Measurements from ENCODE around the gene MID1. TPM values are rescaled to one million over a fixed set of nuclear protein-coding genes. Genes with fewer than 3 reads are reported as not detected.

The MID1 gene
- total RNA-seq, 1 donor from 2014 or later: 7.3 TPM

- DNase-seq (no peak), ATAC-seq (ENCODE audit: poor library complexity) (no peak)
- intact Hi-C loops (cut with DNase I): no loop called here
Measured at GRCh38 chrX:10416424-10416823, 204.0 kb downstream of the MID1 start.

GRCh38 chrX:10415306-10416001 lies 204.9 kb downstream of the MID1 start:
- ATAC-seq (ENCODE audit: poor library complexity) (no peak), DNase-seq (no peak)
- intact Hi-C loops (cut with DNase I): no loop called here

GRCh38 chrX:10414862-10415261 lies 205.5 kb downstream of the MID1 start:
- DNase-seq: no peak
- intact Hi-C loops (cut with DNase I): no loop called here
- no peak for ATAC-seq (ENCODE audit: poor library complexity)

GRCh38 chrX:10414156-10414824 lies 206.1 kb downstream of the MID1 start:
- intact Hi-C loops (cut with DNase I): no loop called here
- no peak for ATAC-seq (ENCODE audit: poor library complexity)

GRCh38 chrX:10404436-10404835 lies 215.9 kb downstream of the MID1 start:
- intact Hi-C loops (cut with DNase I): no loop called here
- ATAC-seq (ENCODE audit: poor library complexity) (no peak), DNase-seq (no peak)

More at GRCh38 chrX:10414156-10414824, 206.1 kb downstream of the MID1 start:
- no peak for DNase-seq

- DNase-seq (no peak), ATAC-seq (ENCODE audit: poor library complexity) (no peak)
- intact Hi-C loops (cut with DNase I): no loop called here
Measured at GRCh38 chrX:10401239-10401638, 219.1 kb downstream of the MID1 start.

- DNase-seq: no peak
- intact Hi-C loops (cut with DNase I): no loop called here
- ATAC-seq (ENCODE audit: poor library complexity): no peak
Measured at GRCh38 chrX:10399043-10399741, 221.2 kb downstream of the MID1 start.

- intact Hi-C loops (cut with DNase I): no loop called here
- no peak for DNase-seq
Measured at GRCh38 chrX:10398215-10398614, 222.2 kb downstream of the MID1 start.

GRCh38 chrX:10397349-10397748 lies 223.0 kb downstream of the MID1 start:
- DNase-seq: no peak
- no peak for ATAC-seq (ENCODE audit: poor library complexity)
- intact Hi-C loops (cut with DNase I): no loop called here

More at GRCh38 chrX:10398215-10398614, 222.2 kb downstream of the MID1 start:
- no peak for ATAC-seq (ENCODE audit: poor library complexity)

GRCh38 chrX:10395643-10396042 lies 224.7 kb downstream of the MID1 start:
- intact Hi-C loops (cut with DNase I): no loop called here
- DNase-seq (no peak), ATAC-seq (ENCODE audit: poor library complexity) (no peak)

All from Right ventricle myocardium superior (tissue), 1 donor.